GM13977 (cell line): ENCODE data around the gene CENPA.

Experiments
- DNase-seq: peaks from one replicate; pipeline ENCODE4 v3.0.0; 2012; ENCODE audit warnings: low spot score
- CTCF ChIP-seq: IDR thresholded peaks from 2 replicates; pipeline ENCODE4 v1.5.1; 2012; ENCODE audit warnings: mild to moderate bottlenecking, control low read depth; ENCODE audit not compliant: insufficient read depth; ENCODE audit errors: extremely low read depth, missing control alignments
- in situ Hi-C: fragments of 300-500 bp; cut with MboI; formaldehyde crosslinking; loops from one replicate; pipeline ENCODE4 v1.12.0; 2022; ENCODE audit warnings: low sequenced_read_pairs, low pct_unique_long_range_greater_than_20kb, mixed read lengths, inconsistent platforms; ENCODE audit not compliant: unreplicated experiment

The CENPA gene

DNA sequence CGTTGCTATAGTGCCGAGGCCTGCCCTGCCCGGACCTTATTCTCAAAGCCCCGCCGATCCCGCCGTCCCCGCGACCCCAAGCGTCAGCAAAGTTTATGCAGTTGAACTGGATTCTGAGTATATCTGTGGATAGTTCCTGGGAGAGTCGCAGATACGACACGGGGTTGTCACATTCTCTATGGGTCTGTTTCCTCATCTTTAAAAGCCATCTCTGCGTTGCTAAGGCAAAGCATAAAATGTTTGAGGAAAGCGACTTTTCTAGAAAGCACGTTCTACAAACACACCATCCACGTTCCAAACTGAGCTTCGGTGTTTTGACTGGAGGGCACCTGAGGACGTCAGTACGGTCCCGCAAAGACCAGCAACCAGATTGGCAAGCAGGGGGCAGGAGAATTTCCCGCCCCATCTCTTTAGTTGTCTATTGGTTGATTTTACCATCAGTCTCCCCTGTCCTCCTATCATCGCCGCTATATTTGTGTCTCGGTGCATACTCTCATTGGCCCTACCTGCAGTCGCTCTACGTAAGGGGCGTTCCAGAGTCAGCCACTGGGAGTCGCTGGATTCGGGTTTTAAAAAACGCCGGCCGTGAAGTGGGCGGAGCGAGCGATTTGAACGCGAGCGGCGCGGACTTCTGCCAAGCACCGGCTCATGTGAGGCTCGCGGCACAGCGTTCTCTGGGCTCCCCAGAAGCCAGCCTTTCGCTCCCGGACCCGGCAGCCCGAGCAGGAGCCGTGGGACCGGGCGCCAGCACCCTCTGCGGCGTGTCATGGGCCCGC lies at the start of gene CENPA:
CENPA (plus strand) TSS at position 626 of the 776 bp plus-strand sequence; CDS start at position 767, 141 bp downstream.
- TF ChIP-seq CTCF: no peak
- peak; percentile 99 for DNase-seq
- in situ Hi-C loops: no loop called here

- in situ Hi-C loops: no loop called here
- no peak for DNase-seq
- TF ChIP-seq CTCF: no peak
These were observed 48.6 kb upstream of the CENPA start for GRCh38 chr2:26737221-26737620.

- no peak for DNase-seq
- TF ChIP-seq CTCF: no peak
- in situ Hi-C loops: no loop called here
These were observed 47.4 kb upstream of the CENPA start for GRCh38 chr2:26738481-26738880.

- TF ChIP-seq CTCF: no peak
- no peak for DNase-seq
- in situ Hi-C loops: no loop called here
These were observed 46.3 kb upstream of the CENPA start for GRCh38 chr2:26739514-26739913.

DNA sequence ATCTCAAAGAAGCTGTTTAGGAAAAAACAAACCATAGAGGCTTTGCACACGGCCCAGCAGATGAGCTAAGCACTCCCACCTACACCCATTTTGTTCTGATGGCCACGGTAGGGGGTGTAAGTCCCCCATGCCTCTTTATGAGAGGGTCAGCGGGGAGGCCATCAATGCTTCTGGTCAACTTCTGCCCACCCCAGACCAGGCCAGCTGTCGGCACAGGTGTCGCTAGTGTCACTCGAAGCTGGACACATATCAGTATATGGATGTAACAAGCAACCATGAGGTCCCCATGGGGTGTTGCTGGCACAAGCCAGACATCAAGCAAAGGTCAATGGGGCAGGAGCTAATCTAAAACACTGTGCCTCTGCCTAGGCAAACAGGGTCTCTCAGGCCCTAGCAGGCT lies 45.5 kb upstream of the CENPA start:
- TF ChIP-seq CTCF: no peak
- in situ Hi-C loops: loop anchor here (10.0 kb wide), 1 partner anchor 136 kb away; no protein-coding TSS in a partner anchor
- DNase-seq: no peak

GRCh38 chr2:26740890-26741302 lies 45.0 kb upstream of the CENPA start:
- no peak for TF ChIP-seq CTCF
- in situ Hi-C loops: loop anchor here (10.0 kb wide), 1 partner anchor 136 kb away; no protein-coding TSS in a partner anchor
- no peak for DNase-seq
